DOHH2 (cell line): ENCODE measurements around the gene FILIP1.

ENCODE experiments used
- EZH2phosphoT487 ChIP-seq: fragments of 200-600 bp; sonication (generic); IDR thresholded peaks from 2 replicates; pipeline ENCODE4 v1.6.1; 2017; ENCODE audit warnings: borderline replicate concordance, mild to moderate bottlenecking, antibody characterized with exemption, low read length, moderate library complexity, mixed read lengths
- TF ChIP-seq, protein P1 (sequence below): fragments of 200-600 bp; sonication (generic); IDR thresholded peaks from one replicate; pipeline ENCODE4 v1.5.1; 2014; ENCODE audit warnings: antibody characterized with exemption, mild to moderate bottlenecking, low read depth, low read length; ENCODE audit not compliant: poor library complexity, severe bottlenecking

DNA sequence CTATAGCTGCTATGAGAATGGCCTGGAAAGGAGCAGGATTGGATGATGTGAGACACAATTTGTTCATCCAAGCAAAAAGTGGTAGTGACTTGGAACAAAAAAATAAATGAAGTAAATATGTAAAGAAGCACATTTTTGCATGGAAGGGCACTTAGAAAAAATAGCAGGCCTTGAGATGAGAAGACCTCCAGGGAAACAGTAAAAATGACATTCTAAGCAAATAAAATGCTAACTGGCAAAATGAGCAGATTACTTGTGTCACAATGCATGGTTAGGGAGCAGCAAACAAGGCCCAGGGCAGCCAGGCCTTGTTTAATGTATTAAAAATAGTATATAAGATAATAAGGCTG is 230.2 kb downstream of the FILIP1 start:
- no peak for TF ChIP-seq EZH2phosphoT487
- TF ChIP-seq, protein P1, sequence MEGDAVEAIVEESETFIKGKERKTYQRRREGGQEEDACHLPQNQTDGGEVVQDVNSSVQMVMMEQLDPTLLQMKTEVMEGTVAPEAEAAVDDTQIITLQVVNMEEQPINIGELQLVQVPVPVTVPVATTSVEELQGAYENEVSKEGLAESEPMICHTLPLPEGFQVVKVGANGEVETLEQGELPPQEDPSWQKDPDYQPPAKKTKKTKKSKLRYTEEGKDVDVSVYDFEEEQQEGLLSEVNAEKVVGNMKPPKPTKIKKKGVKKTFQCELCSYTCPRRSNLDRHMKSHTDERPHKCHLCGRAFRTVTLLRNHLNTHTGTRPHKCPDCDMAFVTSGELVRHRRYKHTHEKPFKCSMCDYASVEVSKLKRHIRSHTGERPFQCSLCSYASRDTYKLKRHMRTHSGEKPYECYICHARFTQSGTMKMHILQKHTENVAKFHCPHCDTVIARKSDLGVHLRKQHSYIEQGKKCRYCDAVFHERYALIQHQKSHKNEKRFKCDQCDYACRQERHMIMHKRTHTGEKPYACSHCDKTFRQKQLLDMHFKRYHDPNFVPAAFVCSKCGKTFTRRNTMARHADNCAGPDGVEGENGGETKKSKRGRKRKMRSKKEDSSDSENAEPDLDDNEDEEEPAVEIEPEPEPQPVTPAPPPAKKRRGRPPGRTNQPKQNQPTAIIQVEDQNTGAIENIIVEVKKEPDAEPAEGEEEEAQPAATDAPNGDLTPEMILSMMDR: no peak
